ENCODE data around the gene DCUN1D4.

GRCh38 chr4:51855270-51855669 is 12.3 kb downstream of the DCUN1D4 start:
- TF ChIP-seq CTCF (IDR thresholded peaks at IDR 0.05; ENCODE audit: poor library complexity) (no peak), EZH2 (IDR thresholded peaks at IDR 0.05; ENCODE audit: borderline replicate concordance) (no peak)

Data from hepatocyte (in vitro differentiated cells).